HepG2 (cell line): ENCODE results near the gene FGF21. TPM values are rescaled to one million over a fixed set of nuclear protein-coding genes. Genes with fewer than 3 reads are reported as not detected.

Experiments
- ATF7 ChIP-seq, 2 experiments: fragments of 450-650 bp in 1 of 2; sonication (generic) in 1 of 2; formaldehyde crosslinking in 1 of 2; IDR thresholded peaks; 2 replicates each; pipeline versions ENCODE4 v1.4.0 to v1.6.1; 2016 to 2020; ENCODE audit warnings: antibody characterized with exemption in 1 of 2, mild to moderate bottlenecking in 1 of 2, missing genetic modification reagents in 1 of 2
- DZIP1 ChIP-seq: sonication (generic); formaldehyde crosslinking; IDR thresholded peaks from 2 replicates; pipeline ENCODE4 v1.5.0; 2020; ENCODE audit warnings: mild to moderate bottlenecking, missing genetic modification reagents
- FOXK2 ChIP-seq: fragments of 450-650 bp; IDR thresholded peaks from 2 replicates; pipeline ENCODE4 v1.6.1; 2016
- FOXP1 ChIP-seq, 2 experiments: fragments of 450-650 bp in 1 of 2; IDR thresholded peaks; 2 replicates each; pipeline ENCODE4 v1.6.1; 2017 to 2018; ENCODE audit warnings: antibody characterized with exemption in 1 of 2
- KAT2B ChIP-seq: fragments of 150-350 bp; IDR thresholded peaks from 2 replicates; pipeline ENCODE4 v1.6.1; 2014; ENCODE audit warnings: low read depth, low read length, borderline replicate concordance
- MYPOP ChIP-seq: sonication (generic); formaldehyde crosslinking; IDR thresholded peaks from 2 replicates; pipeline ENCODE4 v1.8.1; 2023; ENCODE audit warnings: mild to moderate bottlenecking, moderate library complexity, missing genetic modification reagents
- NFKB2 ChIP-seq: sonication (generic); formaldehyde crosslinking; IDR thresholded peaks from 2 replicates; pipeline ENCODE4 v1.4.0; 2020; ENCODE audit warnings: missing genetic modification reagents, borderline replicate concordance
- NR3C1 ChIP-seq: sonication (generic); formaldehyde crosslinking; IDR thresholded peaks from 2 replicates; pipeline ENCODE4 v1.4.0; 2020; ENCODE audit warnings: missing genetic modification reagents
- PAX8 ChIP-seq: sonication (generic); formaldehyde crosslinking; IDR thresholded peaks from 2 replicates; pipeline ENCODE4 v1.8.0; 2022; ENCODE audit warnings: mild to moderate bottlenecking, missing genetic modification reagents, borderline replicate concordance
- REPIN1 ChIP-seq: sonication (generic); formaldehyde crosslinking; IDR thresholded peaks from 2 replicates; pipeline ENCODE4 v1.8.0; 2022; ENCODE audit warnings: missing genetic modification reagents, low read depth, mild to moderate bottlenecking, borderline replicate concordance
- ZNF12 ChIP-seq: sonication (generic); formaldehyde crosslinking; IDR thresholded peaks from 2 replicates; pipeline ENCODE4 v1.5.0; 2020; ENCODE audit warnings: missing genetic modification reagents
- ZNF44 ChIP-seq: sonication (generic); formaldehyde crosslinking; IDR thresholded peaks from 2 replicates; pipeline ENCODE4 v1.5.1; 2020; ENCODE audit warnings: mild to moderate bottlenecking, missing genetic modification reagents
- ZNF564 ChIP-seq: sonication (generic); formaldehyde crosslinking; IDR thresholded peaks from 2 replicates; pipeline ENCODE4 v1.8.1; 2023; ENCODE audit warnings: mild to moderate bottlenecking, missing genetic modification reagents
- polyA plus RNA-seq, 8 experiments: library from polyadenylated mRNA; depleted of rRNA in 3 of 8; stranded (reverse) in 7 of 8; unstranded in 1 of 8; fragments of >200 nt; fragmentation: Illumina TruSeq in 4 of 8; extraction: Trizol in 4 of 8; gene quantifications; 2 replicates each; pipeline versions ENCODE4 v1.2.1 to v1.2.3, GENCODE V29; 2011 to 2016; ENCODE audit warnings: low read depth in 4 of 8, missing spikeins in 1 of 8, mixed read lengths in 1 of 8; ENCODE audit not compliant: insufficient read depth in 1 of 8
- total RNA-seq, 5 experiments: library from RNA; depleted of rRNA; stranded (reverse); fragments of >200 nt; fragmentation: Illumina TruSeq; extraction: Trizol; gene quantifications; 2 replicates each; pipeline ENCODE4 v1.2.3, GENCODE V29; 2016; ENCODE audit warnings: low read depth in 1 of 5
- TF ChIP-seq, protein P1 (sequence below): sonication (generic); formaldehyde crosslinking; IDR thresholded peaks from 2 replicates; pipeline ENCODE4 v1.4.0; 2020; ENCODE audit warnings: missing genetic modification reagents
- TF ChIP-seq, protein P2 (sequence below), 2 experiments: sonication (generic) in 1 of 2; formaldehyde crosslinking in 1 of 2; IDR thresholded peaks; 2 replicates each; pipeline versions ENCODE4 v1.4.0 to v1.6.1; 2018 to 2020; ENCODE audit warnings: missing genetic modification reagents in 2 of 2, borderline replicate concordance in 1 of 2, low read depth in 1 of 2, mild to moderate bottlenecking in 1 of 2, missing biosample characterization in 1 of 2
- TF ChIP-seq, protein P3 (sequence below): sonication (generic); formaldehyde crosslinking; IDR thresholded peaks from 2 replicates; pipeline ENCODE4 v1.4.0; 2020; ENCODE audit warnings: missing genetic modification reagents

FGF21 gene
- total and polyA plus RNA-seq, 2 of the 13 experiments (the other 11 are each of a cell fraction or from before 2014, with no cell fraction given) = 0.17 TPM; not detected in 1

GRCh38 chr19:48738557-48739403 lies 16.5 kb upstream of the FGF21 start (continued):
- TF ChIP-seq REPIN1 (CRISPR knock-in tag) = 0 out of 2 replicates have a peak, but pooled peaks have one; percentile 44
- no peak for TF ChIP-seq FOXP1 (IDR thresholded peaks at IDR 0.05)
- TF ChIP-seq FOXP1 (CRISPR knock-in tag; IDR thresholded peaks at IDR 0.05) = no peak
- 0 out of 2 replicates have a peak, but pooled peaks have one; percentile 29 for TF ChIP-seq FOXK2
- TF ChIP-seq PAX8 (CRISPR knock-in tag) = peak; percentile 74; the same call in 1 of the 2 replicates
- TF ChIP-seq ZNF564 (CRISPR knock-in tag) = peak; percentile 85; the same call in 1 of the 2 replicates
- TF ChIP-seq, protein P1, sequence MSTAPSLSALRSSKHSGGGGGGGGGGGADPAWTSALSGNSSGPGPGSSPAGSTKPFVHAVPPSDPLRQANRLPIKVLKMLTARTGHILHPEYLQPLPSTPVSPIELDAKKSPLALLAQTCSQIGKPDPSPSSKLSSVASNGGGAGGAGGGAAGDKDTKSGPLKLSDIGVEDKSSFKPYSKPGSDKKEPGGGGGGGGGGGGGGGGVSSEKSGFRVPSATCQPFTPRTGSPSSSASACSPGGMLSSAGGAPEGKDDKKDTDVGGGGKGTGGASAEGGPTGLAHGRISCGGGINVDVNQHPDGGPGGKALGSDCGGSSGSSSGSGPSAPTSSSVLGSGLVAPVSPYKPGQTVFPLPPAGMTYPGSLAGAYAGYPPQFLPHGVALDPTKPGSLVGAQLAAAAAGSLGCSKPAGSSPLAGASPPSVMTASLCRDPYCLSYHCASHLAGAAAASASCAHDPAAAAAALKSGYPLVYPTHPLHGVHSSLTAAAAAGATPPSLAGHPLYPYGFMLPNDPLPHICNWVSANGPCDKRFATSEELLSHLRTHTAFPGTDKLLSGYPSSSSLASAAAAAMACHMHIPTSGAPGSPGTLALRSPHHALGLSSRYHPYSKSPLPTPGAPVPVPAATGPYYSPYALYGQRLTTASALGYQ = peak; percentile 33; the same call in 1 of the 2 replicates
- TF ChIP-seq ZNF44 (CRISPR knock-in tag) = no peak
- no peak for TF ChIP-seq NR3C1 (CRISPR knock-in tag)
- no peak for TF ChIP-seq MYPOP (CRISPR knock-in tag)
- no peak for TF ChIP-seq ZNF12 (CRISPR knock-in tag)
- TF ChIP-seq DZIP1 (CRISPR knock-in tag) = no peak
- TF ChIP-seq KAT2B = no peak
- TF ChIP-seq, protein P2, sequence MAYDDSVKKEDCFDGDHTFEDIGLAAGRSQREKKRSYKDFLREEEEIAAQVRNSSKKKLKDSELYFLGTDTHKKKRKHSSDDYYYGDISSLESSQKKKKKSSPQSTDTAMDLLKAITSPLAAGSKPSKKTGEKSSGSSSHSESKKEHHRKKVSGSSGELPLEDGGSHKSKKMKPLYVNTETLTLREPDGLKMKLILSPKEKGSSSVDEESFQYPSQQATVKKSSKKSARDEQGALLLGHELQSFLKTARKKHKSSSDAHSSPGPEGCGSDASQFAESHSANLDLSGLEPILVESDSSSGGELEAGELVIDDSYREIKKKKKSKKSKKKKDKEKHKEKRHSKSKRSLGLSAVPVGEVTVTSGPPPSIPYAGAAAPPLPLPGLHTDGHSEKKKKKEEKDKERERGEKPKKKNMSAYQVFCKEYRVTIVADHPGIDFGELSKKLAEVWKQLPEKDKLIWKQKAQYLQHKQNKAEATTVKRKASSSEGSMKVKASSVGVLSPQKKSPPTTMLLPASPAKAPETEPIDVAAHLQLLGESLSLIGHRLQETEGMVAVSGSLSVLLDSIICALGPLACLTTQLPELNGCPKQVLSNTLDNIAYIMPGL (CRISPR knock-in tag; IDR thresholded peaks at IDR 0.05; ENCODE audit: borderline replicate concordance in 1 of 2, low read depth in 1 of 2) = peak; percentile 62 to 64; a peak in 2 of 4 replicates
- TF ChIP-seq ATF7 (IDR thresholded peaks at IDR 0.05) = no peak
- TF ChIP-seq ATF7 (CRISPR knock-in tag; IDR thresholded peaks at IDR 0.05) = no peak
- TF ChIP-seq, protein P3, sequence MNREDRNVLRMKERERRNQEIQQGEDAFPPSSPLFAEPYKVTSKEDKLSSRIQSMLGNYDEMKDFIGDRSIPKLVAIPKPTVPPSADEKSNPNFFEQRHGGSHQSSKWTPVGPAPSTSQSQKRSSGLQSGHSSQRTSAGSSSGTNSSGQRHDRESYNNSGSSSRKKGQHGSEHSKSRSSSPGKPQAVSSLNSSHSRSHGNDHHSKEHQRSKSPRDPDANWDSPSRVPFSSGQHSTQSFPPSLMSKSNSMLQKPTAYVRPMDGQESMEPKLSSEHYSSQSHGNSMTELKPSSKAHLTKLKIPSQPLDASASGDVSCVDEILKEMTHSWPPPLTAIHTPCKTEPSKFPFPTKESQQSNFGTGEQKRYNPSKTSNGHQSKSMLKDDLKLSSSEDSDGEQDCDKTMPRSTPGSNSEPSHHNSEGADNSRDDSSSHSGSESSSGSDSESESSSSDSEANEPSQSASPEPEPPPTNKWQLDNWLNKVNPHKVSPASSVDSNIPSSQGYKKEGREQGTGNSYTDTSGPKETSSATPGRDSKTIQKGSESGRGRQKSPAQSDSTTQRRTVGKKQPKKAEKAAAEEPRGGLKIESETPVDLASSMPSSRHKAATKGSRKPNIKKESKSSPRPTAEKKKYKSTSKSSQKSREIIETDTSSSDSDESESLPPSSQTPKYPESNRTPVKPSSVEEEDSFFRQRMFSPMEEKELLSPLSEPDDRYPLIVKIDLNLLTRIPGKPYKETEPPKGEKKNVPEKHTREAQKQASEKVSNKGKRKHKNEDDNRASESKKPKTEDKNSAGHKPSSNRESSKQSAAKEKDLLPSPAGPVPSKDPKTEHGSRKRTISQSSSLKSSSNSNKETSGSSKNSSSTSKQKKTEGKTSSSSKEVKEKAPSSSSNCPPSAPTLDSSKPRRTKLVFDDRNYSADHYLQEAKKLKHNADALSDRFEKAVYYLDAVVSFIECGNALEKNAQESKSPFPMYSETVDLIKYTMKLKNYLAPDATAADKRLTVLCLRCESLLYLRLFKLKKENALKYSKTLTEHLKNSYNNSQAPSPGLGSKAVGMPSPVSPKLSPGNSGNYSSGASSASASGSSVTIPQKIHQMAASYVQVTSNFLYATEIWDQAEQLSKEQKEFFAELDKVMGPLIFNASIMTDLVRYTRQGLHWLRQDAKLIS (CRISPR knock-in tag) = no peak
- no peak; the same call in 1 of the 2 replicates for TF ChIP-seq NFKB2 (CRISPR knock-in tag)
